Muscle layer of duodenum (tissue), 2 donors: ENCODE results near the gene SAP30BP.

Experiments used
- H3K27ac ChIP-seq: one replicate; pipeline ENCODE4 v1.7.0; 2013; ENCODE audit warnings: mild to moderate bottlenecking, low read length
- H3K27me3 ChIP-seq: one replicate; pipeline ENCODE4 v1.7.0; 2013; ENCODE audit warnings: low read depth, mild to moderate bottlenecking, control low read depth, low read length
- H3K36me3 ChIP-seq, 2 donors: one replicate each; pipeline ENCODE4 v1.7.0; 2013; ENCODE audit warnings: low read length in 2 of 2, control low read depth in 1 of 2, mild to moderate bottlenecking in 1 of 2; ENCODE audit not compliant: insufficient read depth in 2 of 2, control insufficient read depth in 1 of 2
- H3K4me1 ChIP-seq, 2 donors: one replicate each; pipeline ENCODE4 v1.7.0; 2013; ENCODE audit warnings: low read length in 2 of 2, mild to moderate bottlenecking in 2 of 2, control low read depth in 1 of 2, moderate library complexity in 1 of 2; ENCODE audit not compliant: insufficient read depth in 2 of 2, control insufficient read depth in 1 of 2
- H3K4me3 ChIP-seq, 2 donors: one replicate each; pipeline ENCODE4 v1.7.0; 2013; ENCODE audit warnings: low read length in 2 of 2, low read depth in 1 of 2, mild to moderate bottlenecking in 1 of 2
- H3K9me3 ChIP-seq, 2 donors: one replicate each; pipeline ENCODE4 v1.7.0; 2013; ENCODE audit warnings: low read length in 2 of 2, control low read depth in 1 of 2, mild to moderate bottlenecking in 1 of 2; ENCODE audit not compliant: control insufficient read depth in 1 of 2
- donor health status: healthy.

Gene SAP30BP

GRCh38 chr17:75734674-75735294 lies 67.6 kb downstream of the SAP30BP start:
- H3K4me1 ChIP-seq = no peaks in the 10 kb centered on the region
- no peaks in the 10 kb centered on the region for H3K9me3 ChIP-seq
- H3K4me3 ChIP-seq = no peak overlapping the region
- H3K27me3 ChIP-seq = no peaks in the 10 kb centered on the region
- H3K36me3 ChIP-seq = peaks cover 0 to 7% of the 10 kb centered on the region in 2 donors
- H3K27ac ChIP-seq = peak overlapping the region; percentile 43

DNA sequence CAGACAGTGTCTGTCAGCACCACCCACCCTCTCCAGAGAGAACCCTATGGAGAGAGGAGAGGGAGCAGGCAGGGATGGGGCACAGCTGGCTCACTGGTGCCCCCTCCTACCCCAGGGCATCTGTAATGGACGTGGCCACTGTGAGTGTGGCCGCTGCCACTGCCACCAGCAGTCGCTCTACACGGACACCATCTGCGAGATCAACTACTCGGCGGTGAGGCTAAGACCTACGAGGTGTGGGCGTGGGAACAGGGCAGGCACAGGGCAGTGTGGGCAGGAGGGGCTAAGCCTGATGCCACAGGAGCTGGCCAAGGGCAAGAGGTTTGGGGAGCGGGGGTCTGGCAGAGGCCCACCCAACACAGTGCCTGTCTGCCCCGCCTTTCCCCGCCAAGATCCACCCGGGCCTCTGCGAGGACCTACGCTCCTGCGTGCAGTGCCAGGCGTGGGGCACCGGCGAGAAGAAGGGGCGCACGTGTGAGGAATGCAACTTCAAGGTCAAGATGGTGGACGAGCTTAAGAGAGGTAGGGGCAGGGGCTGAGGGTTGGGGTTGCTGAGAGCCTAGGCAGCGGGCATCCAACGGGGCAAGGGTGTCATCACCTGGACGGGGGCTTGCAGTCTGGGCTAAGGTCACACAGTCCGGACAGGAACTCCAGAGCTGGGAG lies 69.2 kb downstream of the SAP30BP start:
- H3K27me3 ChIP-seq = no peaks in the 10 kb centered on the region
- H3K4me1 ChIP-seq = no peaks in the 10 kb centered on the region
- H3K9me3 ChIP-seq = no peaks in the 10 kb centered on the region
- no peak overlapping the region for H3K4me3 ChIP-seq
- peaks cover 0 to 4% of the 10 kb centered on the region in 2 donors for H3K36me3 ChIP-seq
- no peak overlapping the region for H3K27ac ChIP-seq

- no peaks in the 10 kb centered on the region for H3K27me3 ChIP-seq
These were observed 70.2 kb downstream of the SAP30BP start for GRCh38 chr17:75737133-75737962.

GRCh38 chr17:75738218-75738802 lies 71.2 kb downstream of the SAP30BP start:
- Histone ChIP-seq H3K27ac (no peak overlapping the region), H3K9me3 (no peaks in the 10 kb centered on the region), H3K27me3 (no peaks in the 10 kb centered on the region), H3K4me3 (no peak overlapping the region), H3K36me3 (peaks cover 0 to 14% of the 10 kb centered on the region in 2 donors), H3K4me1 (no peaks in the 10 kb centered on the region)

More at GRCh38 chr17:75737133-75737962, 70.2 kb downstream of the SAP30BP start:
- Histone ChIP-seq H3K4me1 (no peaks in the 10 kb centered on the region), H3K9me3 (no peaks in the 10 kb centered on the region), H3K27ac (no peak overlapping the region), H3K36me3 (peaks cover 0 to 10% of the 10 kb centered on the region in 2 donors), H3K4me3 (no peak overlapping the region)

GRCh38 chr17:75739174-75739573 lies 72.0 kb downstream of the SAP30BP start:
- Histone ChIP-seq H3K4me1 (no peaks in the 10 kb centered on the region), H3K4me3 (no peak overlapping the region), H3K9me3 (no peaks in the 10 kb centered on the region), H3K36me3 (peaks cover 0 to 14% of the 10 kb centered on the region in 2 donors), H3K27me3 (no peaks in the 10 kb centered on the region), H3K27ac (no peak overlapping the region)

GRCh38 chr17:75739801-75740200 lies 72.7 kb downstream of the SAP30BP start:
- Histone ChIP-seq H3K36me3 (peaks cover 0 to 14% of the 10 kb centered on the region in 2 donors), H3K9me3 (no peaks in the 10 kb centered on the region), H3K27me3 (no peaks in the 10 kb centered on the region), H3K4me3 (no peak overlapping the region), H3K27ac (no peak overlapping the region), H3K4me1 (no peaks in the 10 kb centered on the region)

DNA sequence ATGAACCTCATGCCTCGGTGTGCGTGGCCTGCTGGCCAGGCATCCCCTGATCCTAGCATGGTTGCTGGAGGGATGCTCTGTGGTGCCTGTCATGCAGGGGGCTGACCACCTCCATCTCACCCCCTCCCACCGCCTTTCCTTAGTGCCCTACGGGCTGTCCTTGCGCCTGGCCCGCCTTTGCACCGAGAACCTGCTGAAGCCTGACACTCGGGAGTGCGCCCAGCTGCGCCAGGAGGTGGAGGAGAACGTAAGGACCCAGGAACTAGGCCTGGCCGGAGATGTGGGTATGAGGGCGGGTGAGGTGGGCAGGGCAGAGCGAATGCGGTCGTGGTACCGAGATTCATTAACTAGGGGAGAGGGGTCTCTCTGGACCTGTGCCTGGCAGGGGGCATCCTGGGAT lies 73.1 kb downstream of the SAP30BP start:
- no peak overlapping the region for H3K27ac ChIP-seq
- no peaks in the 10 kb centered on the region for H3K4me1 ChIP-seq
- no peaks in the 10 kb centered on the region for H3K9me3 ChIP-seq
- H3K36me3 ChIP-seq = peaks cover 0 to 14% of the 10 kb centered on the region in 2 donors
- no peak overlapping the region for H3K4me3 ChIP-seq
- H3K27me3 ChIP-seq = no peaks in the 10 kb centered on the region

- Histone ChIP-seq H3K9me3 (no peaks in the 10 kb centered on the region), H3K4me1 (no peaks in the 10 kb centered on the region), H3K4me3 (no peak overlapping the region), H3K36me3 (peaks cover 0 to 14% of the 10 kb centered on the region in 2 donors), H3K27me3 (no peaks in the 10 kb centered on the region), H3K27ac (no peak overlapping the region)
These were observed 73.5 kb downstream of the SAP30BP start for GRCh38 chr17:75740631-75741077.

DNA sequence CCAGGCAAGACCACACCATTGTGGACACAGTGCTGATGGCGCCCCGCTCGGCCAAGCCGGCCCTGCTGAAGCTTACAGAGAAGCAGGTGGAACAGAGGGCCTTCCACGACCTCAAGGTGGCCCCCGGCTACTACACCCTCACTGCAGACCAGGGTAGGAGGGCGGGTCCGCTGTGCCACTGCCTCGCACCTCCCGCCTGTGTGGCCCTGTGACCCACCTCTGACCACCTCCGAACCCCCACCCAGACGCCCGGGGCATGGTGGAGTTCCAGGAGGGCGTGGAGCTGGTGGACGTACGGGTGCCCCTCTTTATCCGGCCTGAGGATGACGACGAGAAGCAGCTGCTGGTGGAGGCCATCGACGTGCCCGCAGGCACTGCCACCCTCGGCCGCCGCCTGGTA lies 75.2 kb downstream of the SAP30BP start:
- no peak overlapping the region for H3K4me3 ChIP-seq
- peaks cover 0 to 11% of the 10 kb centered on the region in 2 donors for H3K36me3 ChIP-seq
- H3K27me3 ChIP-seq = no peaks in the 10 kb centered on the region
- no peak overlapping the region for H3K27ac ChIP-seq
- H3K9me3 ChIP-seq = no peaks in the 10 kb centered on the region
- no peaks in the 10 kb centered on the region for H3K4me1 ChIP-seq

- H3K4me1 ChIP-seq = peaks cover 0 to 6% of the 10 kb centered on the region in 2 donors
- peaks cover 0 to 10% of the 10 kb centered on the region in 2 donors for H3K36me3 ChIP-seq
- no peak overlapping the region for H3K27ac ChIP-seq
- no peaks in the 10 kb centered on the region for H3K9me3 ChIP-seq
- no peaks in the 10 kb centered on the region for H3K27me3 ChIP-seq
- no peak overlapping the region for H3K4me3 ChIP-seq
These were observed 76.6 kb downstream of the SAP30BP start for GRCh38 chr17:75743625-75744206.

DNA sequence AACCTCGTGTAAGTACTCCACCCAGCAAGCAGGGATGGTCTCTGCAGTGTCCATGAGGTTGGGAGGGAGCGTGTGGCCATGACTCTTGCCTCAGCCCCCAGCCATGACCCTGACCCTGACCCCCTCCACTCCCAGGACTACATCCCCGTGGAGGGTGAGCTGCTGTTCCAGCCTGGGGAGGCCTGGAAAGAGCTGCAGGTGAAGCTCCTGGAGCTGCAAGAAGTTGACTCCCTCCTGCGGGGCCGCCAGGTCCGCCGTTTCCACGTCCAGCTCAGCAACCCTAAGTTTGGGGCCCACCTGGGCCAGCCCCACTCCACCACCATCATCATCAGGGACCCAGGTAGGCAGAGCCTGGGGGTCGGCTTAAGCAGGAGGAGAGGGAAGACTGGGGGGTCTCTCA lies 81.6 kb downstream of the SAP30BP start:
- no peaks in the 10 kb centered on the region for H3K27me3 ChIP-seq
- H3K36me3 ChIP-seq = no peaks in the 10 kb centered on the region
- peaks cover 0 to 17% of the 10 kb centered on the region in 2 donors for H3K4me1 ChIP-seq

More for the DNA sequence above, 81.6 kb downstream of the SAP30BP start:
- Histone ChIP-seq H3K27ac (no peak overlapping the region), H3K4me3 (no peak overlapping the region), H3K9me3 (no peaks in the 10 kb centered on the region)
